Glutamatergic neuron (in vitro differentiated cells): Measurements from ENCODE around the gene ELL2. TPM values are rescaled to one million over a fixed set of nuclear protein-coding genes. Genes with fewer than 3 reads are reported as not detected.
"Not testable (repeated sequence)": the region's sequence is repeated elsewhere in the genome, so short reads cannot be mapped to it uniquely, and the experiment has no call there.

ENCODE experiments used
- DNase-seq: peaks from one replicate; pipeline ENCODE4 v3.0.0; 2022
- H3K27ac Mint-ChIP-seq: one replicate; pipeline ENCODE4 v1.8.0; 2020; ENCODE audit warnings: mild to moderate bottlenecking, mixed read lengths, inconsistent platforms; ENCODE audit not compliant: unreplicated experiment
- H3K27me3 Mint-ChIP-seq: one replicate; pipeline ENCODE4 v1.8.0; 2020; ENCODE audit warnings: mild to moderate bottlenecking, moderate library complexity, mixed read lengths, inconsistent platforms; ENCODE audit not compliant: unreplicated experiment
- H3K36me3 Mint-ChIP-seq: one replicate; pipeline ENCODE4 v1.8.0; 2020; ENCODE audit warnings: mild to moderate bottlenecking, mixed read lengths, inconsistent platforms; ENCODE audit not compliant: unreplicated experiment
- H3K4me1 Mint-ChIP-seq: one replicate; pipeline ENCODE4 v1.8.0; 2020; ENCODE audit warnings: mild to moderate bottlenecking, low read depth, mixed read lengths, inconsistent platforms; ENCODE audit not compliant: unreplicated experiment
- H3K4me3 Mint-ChIP-seq: one replicate; pipeline ENCODE4 v1.8.0; 2020; ENCODE audit warnings: mild to moderate bottlenecking, mixed read lengths, inconsistent platforms; ENCODE audit not compliant: unreplicated experiment
- H3K9me3 Mint-ChIP-seq: one replicate; pipeline ENCODE4 v1.8.0; 2020; ENCODE audit warnings: mild to moderate bottlenecking, moderate library complexity, mixed read lengths, inconsistent platforms; ENCODE audit not compliant: unreplicated experiment
- total RNA-seq: library from RNA; stranded (reverse); fragmentation: NEBNext Ultra II Directional; extraction: Animal tissue kit (Norgen Biotek cat#: 25700); gene quantifications from one replicate; pipeline ENCODE4 v1.2.1, GENCODE V29; 2021; ENCODE audit not compliant: unreplicated experiment
- TF ChIP-seq, protein P1 (sequence below): fragments of 200-600 bp; sonication (generic); IDR thresholded peaks from one replicate; pipeline ENCODE4 v1.5.0; 2021; ENCODE audit not compliant: partially characterized antibody, unreplicated experiment

ELL2 gene
- total RNA-seq, 1 donor from 2014 or later, result 97.0 TPM

- Mint-ChIP-seq H3K36me3 (no peaks in the 10 kb centered on the region), H3K27ac (no peak overlapping the region), H3K4me3 (peak overlapping the region; percentile 43), H3K27me3 (peaks cover 5% of the 10 kb centered on the region), H3K4me1 (peaks cover 29% of the 10 kb centered on the region), H3K9me3 (peaks cover 2% of the 10 kb centered on the region)
- DNase-seq, result no peak
- TF ChIP-seq, protein P1, sequence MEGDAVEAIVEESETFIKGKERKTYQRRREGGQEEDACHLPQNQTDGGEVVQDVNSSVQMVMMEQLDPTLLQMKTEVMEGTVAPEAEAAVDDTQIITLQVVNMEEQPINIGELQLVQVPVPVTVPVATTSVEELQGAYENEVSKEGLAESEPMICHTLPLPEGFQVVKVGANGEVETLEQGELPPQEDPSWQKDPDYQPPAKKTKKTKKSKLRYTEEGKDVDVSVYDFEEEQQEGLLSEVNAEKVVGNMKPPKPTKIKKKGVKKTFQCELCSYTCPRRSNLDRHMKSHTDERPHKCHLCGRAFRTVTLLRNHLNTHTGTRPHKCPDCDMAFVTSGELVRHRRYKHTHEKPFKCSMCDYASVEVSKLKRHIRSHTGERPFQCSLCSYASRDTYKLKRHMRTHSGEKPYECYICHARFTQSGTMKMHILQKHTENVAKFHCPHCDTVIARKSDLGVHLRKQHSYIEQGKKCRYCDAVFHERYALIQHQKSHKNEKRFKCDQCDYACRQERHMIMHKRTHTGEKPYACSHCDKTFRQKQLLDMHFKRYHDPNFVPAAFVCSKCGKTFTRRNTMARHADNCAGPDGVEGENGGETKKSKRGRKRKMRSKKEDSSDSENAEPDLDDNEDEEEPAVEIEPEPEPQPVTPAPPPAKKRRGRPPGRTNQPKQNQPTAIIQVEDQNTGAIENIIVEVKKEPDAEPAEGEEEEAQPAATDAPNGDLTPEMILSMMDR, result no peak
Observed at GRCh38 chr5:95928724-95929253, 32.9 kb downstream of the ELL2 start.

DNA sequence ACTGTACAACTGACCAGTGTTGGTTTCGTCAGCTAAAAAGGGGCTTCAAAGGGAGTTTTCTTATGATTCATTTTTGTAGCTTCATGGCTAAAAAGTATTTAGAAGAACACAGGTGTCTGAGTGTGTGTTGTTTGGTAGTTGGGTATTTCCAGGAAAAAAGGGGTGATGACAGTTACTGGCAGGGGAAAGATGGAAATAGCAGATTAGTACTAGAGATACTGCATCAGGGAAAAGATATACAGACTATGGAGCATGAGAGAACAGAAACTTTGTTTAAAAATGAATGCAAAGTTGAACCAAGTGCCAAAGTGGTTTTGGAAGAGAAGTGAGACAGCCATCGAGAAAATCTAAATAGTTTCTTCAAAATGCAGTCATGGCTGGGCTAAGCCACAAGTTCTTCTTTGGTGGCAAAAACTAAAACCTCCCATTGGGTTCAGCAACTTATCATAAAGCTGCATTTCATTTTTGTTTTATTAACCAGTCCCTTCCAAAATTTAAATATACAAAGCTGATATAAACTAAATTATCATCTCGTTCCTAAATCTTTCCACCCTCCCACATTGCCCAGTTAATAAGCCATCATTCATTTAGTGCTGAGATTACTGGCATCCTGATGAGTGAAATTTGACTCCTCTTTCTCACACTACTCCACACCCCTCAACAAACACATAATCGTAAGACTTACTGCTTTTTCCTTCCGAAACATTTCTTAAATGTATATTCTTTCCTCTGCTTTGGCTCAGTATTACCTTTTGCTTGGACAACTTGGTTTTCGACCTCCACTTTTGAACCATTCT is 33.5 kb downstream of the ELL2 start:
- TF ChIP-seq, protein P1, result no peak
- Mint-ChIP-seq H3K9me3 (peaks cover 3% of the 10 kb centered on the region), H3K4me1 (peaks cover 30% of the 10 kb centered on the region), H3K4me3 (peak overlapping the region; percentile 43), H3K27me3 (peaks cover 5% of the 10 kb centered on the region), H3K36me3 (no peaks in the 10 kb centered on the region), H3K27ac (no peak overlapping the region)
- no peak for DNase-seq

GRCh38 chr5:95927300-95927699 is 34.4 kb downstream of the ELL2 start:
- H3K4me3 Mint-ChIP-seq, H3K27me3 Mint-ChIP-seq, H3K27ac Mint-ChIP-seq, H3K9me3 Mint-ChIP-seq, DNase-seq, H3K36me3 Mint-ChIP-seq: not testable (repeated sequence)
- H3K4me1 Mint-ChIP-seq, result peaks cover 29% of the 10 kb centered on the region

DNA sequence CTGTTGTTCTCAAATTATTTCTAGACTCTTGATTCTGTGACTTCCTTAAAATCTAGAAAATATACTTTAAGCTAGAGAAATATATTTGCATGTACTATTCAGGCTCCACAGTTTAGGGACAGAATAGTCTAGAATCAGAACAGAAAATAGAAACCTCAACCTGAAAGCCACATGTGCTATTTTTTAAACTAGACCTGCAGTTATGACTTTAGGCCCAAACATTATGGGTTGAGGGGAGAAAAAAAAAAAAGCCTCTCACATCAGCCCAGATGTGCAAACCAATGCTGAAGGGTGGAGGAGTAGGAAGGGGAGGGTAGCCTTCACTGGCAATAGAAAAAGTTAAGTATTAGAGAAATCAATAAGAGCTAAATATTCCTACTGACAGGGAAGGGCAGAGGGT is 35.7 kb downstream of the ELL2 start:
- H3K36me3 Mint-ChIP-seq, result no peaks in the 10 kb centered on the region
- peaks cover 5% of the 10 kb centered on the region for H3K27me3 Mint-ChIP-seq
- TF ChIP-seq, protein P1, result no peak
- H3K4me1 Mint-ChIP-seq, result peaks cover 22% of the 10 kb centered on the region
- no peak overlapping the region for H3K27ac Mint-ChIP-seq
- H3K9me3 Mint-ChIP-seq, result peaks cover 6% of the 10 kb centered on the region
- no peak for DNase-seq
- H3K4me3 Mint-ChIP-seq, result no peak overlapping the region

GRCh38 chr5:95925378-95925744 is 36.3 kb downstream of the ELL2 start:
- no peak for DNase-seq
- H3K27ac Mint-ChIP-seq, result no peak overlapping the region
- H3K36me3 Mint-ChIP-seq, result no peaks in the 10 kb centered on the region
- H3K9me3 Mint-ChIP-seq, result peaks cover 6% of the 10 kb centered on the region
- H3K4me3 Mint-ChIP-seq, result no peak overlapping the region
- TF ChIP-seq, protein P1, result no peak
- H3K27me3 Mint-ChIP-seq, result peaks cover 5% of the 10 kb centered on the region
- H3K4me1 Mint-ChIP-seq, result peaks cover 20% of the 10 kb centered on the region
